ENCODE measurements around the gene TNRC6C.

TNRC6C gene

GRCh38 chr17:77926981-77927380, 31.5 kb upstream of the TNRC6C start:
- no peak for DNase-seq (ENCODE audit: low read depth)
- TF ChIP-seq CTCF (IDR thresholded peaks at IDR 0.05; ENCODE audit: control insufficient read depth, insufficient read depth, low read depth, low read length, missing control alignments) = no peak
- no peak overlapping the region for H3K4me3 ChIP-seq (ENCODE audit: control insufficient read depth, low read depth, low read length)

- H3K4me3 ChIP-seq (ENCODE audit: control insufficient read depth, low read depth, low read length) = no peak overlapping the region
Observed at GRCh38 chr17:77927777-77928518, 30.6 kb upstream of the TNRC6C start.

GRCh38 chr17:77928519-77929179, 29.9 kb upstream of the TNRC6C start:
- no peak for TF ChIP-seq CTCF (IDR thresholded peaks at IDR 0.05; ENCODE audit: control insufficient read depth, insufficient read depth, low read depth, low read length, missing control alignments)
- no peak for DNase-seq (ENCODE audit: low read depth)
- H3K4me3 ChIP-seq (ENCODE audit: control insufficient read depth, low read depth, low read length) = no peak overlapping the region

More at GRCh38 chr17:77927777-77928518, 30.6 kb upstream of the TNRC6C start:
- no peak for DNase-seq (ENCODE audit: low read depth)
- no peak for TF ChIP-seq CTCF (IDR thresholded peaks at IDR 0.05; ENCODE audit: control insufficient read depth, insufficient read depth, low read depth, low read length, missing control alignments)

- H3K4me3 ChIP-seq (ENCODE audit: control insufficient read depth, low read depth, low read length) = no peak overlapping the region
- TF ChIP-seq CTCF (IDR thresholded peaks at IDR 0.05; ENCODE audit: control insufficient read depth, insufficient read depth, low read depth, low read length, missing control alignments) = no peak
- no peak for DNase-seq (ENCODE audit: low read depth)
Observed at GRCh38 chr17:77929180-77929564, 29.3 kb upstream of the TNRC6C start.

- no peak for DNase-seq (ENCODE audit: low read depth)
Observed at GRCh38 chr17:77929871-77930436, 28.5 kb upstream of the TNRC6C start.

More at GRCh38 chr17:77929871-77930436, 28.5 kb upstream of the TNRC6C start:
- no peak for TF ChIP-seq CTCF (IDR thresholded peaks at IDR 0.05; ENCODE audit: control insufficient read depth, insufficient read depth, low read depth, low read length, missing control alignments)
- no peak overlapping the region for H3K4me3 ChIP-seq (ENCODE audit: control insufficient read depth, low read depth, low read length)
